Measurements from ENCODE around the gene ADARB1.
"Not testable (repeated sequence)": the region's sequence is repeated elsewhere in the genome, so short reads cannot be mapped to it uniquely, and the experiment has no call there.

The ADARB1 gene

GRCh38 chr21:45142469-45143308 lies 68.3 kb downstream of the ADARB1 start:
- TF ChIP-seq CTCF (IDR thresholded peaks at IDR 0.05; ENCODE audit: insufficient read depth, missing control alignments): no peak
- DNase-seq (ENCODE audit: insufficient read length, low spot score): no peak
- no peak for FAIRE-seq

- no peak for TF ChIP-seq CTCF (IDR thresholded peaks at IDR 0.05; ENCODE audit: insufficient read depth, missing control alignments)
- DNase-seq (ENCODE audit: insufficient read length, low spot score) (no peak), FAIRE-seq (no peak)
Observed at GRCh38 chr21:45143855-45144254, 69.5 kb downstream of the ADARB1 start.

DNA sequence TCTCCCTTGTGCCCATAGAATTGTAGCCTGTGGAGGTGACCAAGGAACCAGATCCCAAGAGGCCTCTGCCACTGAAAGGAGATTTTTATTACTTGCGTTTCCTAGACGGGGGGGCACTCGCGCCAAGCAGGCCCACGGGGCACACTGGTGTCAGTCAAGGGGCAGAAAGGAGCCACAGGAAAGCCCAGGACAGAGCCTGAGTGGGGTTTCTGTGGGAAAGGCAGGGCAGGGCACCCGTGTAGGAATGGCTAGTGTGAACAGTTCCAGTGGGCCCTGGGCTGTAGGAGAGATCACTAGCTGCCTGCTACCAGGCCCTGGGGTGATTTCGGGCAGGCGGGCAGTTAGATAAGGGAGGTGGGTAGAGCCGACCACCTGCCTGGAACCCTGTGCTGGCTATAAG lies 70.8 kb downstream of the ADARB1 start:
- no peak for TF ChIP-seq CTCF (IDR thresholded peaks at IDR 0.05; ENCODE audit: insufficient read depth, missing control alignments)
- FAIRE-seq: no peak
- no peak for DNase-seq (ENCODE audit: insufficient read length, low spot score)

DNA sequence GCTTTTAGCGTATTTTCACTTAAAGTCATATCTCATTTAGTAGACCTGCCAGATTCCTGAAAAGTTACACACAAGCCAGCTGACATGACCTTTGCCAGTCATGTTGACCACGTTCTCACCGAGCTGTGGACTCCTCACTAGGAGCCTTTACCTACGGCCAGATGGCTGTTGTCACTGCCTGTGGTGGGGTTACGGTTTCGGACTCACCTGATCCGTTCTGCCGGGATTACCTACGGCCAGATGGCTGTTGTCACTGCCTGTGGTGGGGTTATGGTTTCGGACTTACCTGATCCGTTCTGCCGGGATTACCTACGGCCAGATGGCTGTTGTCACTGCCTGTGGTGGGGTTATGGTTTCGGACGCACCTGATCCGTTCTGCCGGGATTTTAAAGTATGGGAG lies 71.5 kb downstream of the ADARB1 start:
- DNase-seq (ENCODE audit: insufficient read length, low spot score); FAIRE-seq: not testable (repeated sequence)

GRCh38 chr21:45146306-45146705 lies 71.9 kb downstream of the ADARB1 start:
- DNase-seq (ENCODE audit: insufficient read length, low spot score): no peak
- no peak for FAIRE-seq
- no peak for TF ChIP-seq CTCF (IDR thresholded peaks at IDR 0.05; ENCODE audit: insufficient read depth, missing control alignments)

GRCh38 chr21:45146801-45147200 lies 72.4 kb downstream of the ADARB1 start:
- DNase-seq (ENCODE audit: insufficient read length, low spot score) (no peak), FAIRE-seq (no peak)

More at GRCh38 chr21:45146801-45147200, 72.4 kb downstream of the ADARB1 start:
- no peak for TF ChIP-seq CTCF (IDR thresholded peaks at IDR 0.05; ENCODE audit: insufficient read depth, missing control alignments)
